Measurements from ENCODE around the gene L3MBTL4.
"Not testable (repeated sequence)": the region's sequence is repeated elsewhere in the genome, so short reads cannot be mapped to it uniquely, and the experiment has no call there.

GRCh38 chr18:6135029-6135428 is 279.7 kb downstream of the L3MBTL4 start:
- TF ChIP-seq, protein P1, sequence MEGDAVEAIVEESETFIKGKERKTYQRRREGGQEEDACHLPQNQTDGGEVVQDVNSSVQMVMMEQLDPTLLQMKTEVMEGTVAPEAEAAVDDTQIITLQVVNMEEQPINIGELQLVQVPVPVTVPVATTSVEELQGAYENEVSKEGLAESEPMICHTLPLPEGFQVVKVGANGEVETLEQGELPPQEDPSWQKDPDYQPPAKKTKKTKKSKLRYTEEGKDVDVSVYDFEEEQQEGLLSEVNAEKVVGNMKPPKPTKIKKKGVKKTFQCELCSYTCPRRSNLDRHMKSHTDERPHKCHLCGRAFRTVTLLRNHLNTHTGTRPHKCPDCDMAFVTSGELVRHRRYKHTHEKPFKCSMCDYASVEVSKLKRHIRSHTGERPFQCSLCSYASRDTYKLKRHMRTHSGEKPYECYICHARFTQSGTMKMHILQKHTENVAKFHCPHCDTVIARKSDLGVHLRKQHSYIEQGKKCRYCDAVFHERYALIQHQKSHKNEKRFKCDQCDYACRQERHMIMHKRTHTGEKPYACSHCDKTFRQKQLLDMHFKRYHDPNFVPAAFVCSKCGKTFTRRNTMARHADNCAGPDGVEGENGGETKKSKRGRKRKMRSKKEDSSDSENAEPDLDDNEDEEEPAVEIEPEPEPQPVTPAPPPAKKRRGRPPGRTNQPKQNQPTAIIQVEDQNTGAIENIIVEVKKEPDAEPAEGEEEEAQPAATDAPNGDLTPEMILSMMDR (IDR thresholded peaks at IDR 0.05): not testable (repeated sequence)
- not testable (repeated sequence) for TF ChIP-seq POLR2A (IDR thresholded peaks at IDR 0.05)

Measured in adrenal gland (tissue), 5 donors.